Astrocyte (in vitro differentiated cells and primary cell): Measurements from ENCODE around the gene MTMR12. TPM values are rescaled to one million over a fixed set of nuclear protein-coding genes. Genes with fewer than 3 reads are reported as not detected.

Experiments used
- DNase-seq: peaks from one replicate; pipeline ENCODE4 v3.0.0-alpha.2; 2010; ENCODE audit warnings: low read depth
- FAIRE-seq: peaks from 2 replicates; lab custom pipeline; 2011; peaks lifted over from hg19 to GRCh38; lab: Jason Lieb, UNC
- H2AFZ ChIP-seq: 2 replicates; pipeline ENCODE4 v1.6.0; 2012; ENCODE audit warnings: low read depth, low read length, inconsistent platforms
- H3K27ac ChIP-seq: 2 replicates; pipeline ENCODE4 v1.5.1; 2011; ENCODE audit warnings: low read depth, low read length, inconsistent platforms
- H3K27me3 ChIP-seq: 2 replicates; pipeline ENCODE4 v1.6.0; 2011; ENCODE audit warnings: low read length, inconsistent platforms; ENCODE audit not compliant: insufficient read depth
- H3K36me3 ChIP-seq: 2 replicates; pipeline ENCODE4 v1.5.1; 2011; ENCODE audit warnings: low read length, inconsistent platforms; ENCODE audit not compliant: insufficient read depth
- H3K4me1 ChIP-seq: 2 replicates; pipeline ENCODE4 v1.5.1; 2011; ENCODE audit warnings: low read length, inconsistent platforms; ENCODE audit not compliant: insufficient read depth
- H3K4me2 ChIP-seq: 2 replicates; pipeline ENCODE4 v1.6.0; 2012; ENCODE audit warnings: low read length, inconsistent platforms
- H3K4me3 ChIP-seq: 2 replicates; pipeline ENCODE4 v1.5.1; 2011; ENCODE audit warnings: low read depth, mild to moderate bottlenecking, low read length, inconsistent platforms; ENCODE audit not compliant: insufficient read depth
- H3K79me2 ChIP-seq: 2 replicates; pipeline ENCODE4 v1.6.0; 2012; ENCODE audit warnings: mild to moderate bottlenecking, low read length, inconsistent platforms; ENCODE audit not compliant: insufficient read depth
- H3K9ac ChIP-seq: 2 replicates; pipeline ENCODE4 v1.6.0; 2012; ENCODE audit warnings: mild to moderate bottlenecking, low read length, inconsistent platforms
- H3K9me3 ChIP-seq: 2 replicates; pipeline ENCODE4 v1.5.1; 2012; ENCODE audit warnings: low read depth, mild to moderate bottlenecking, low read length, inconsistent platforms; ENCODE audit not compliant: insufficient read depth
- H4K20me1 ChIP-seq: 2 replicates; pipeline ENCODE4 v1.6.0; 2012; ENCODE audit warnings: low read length, inconsistent platforms; ENCODE audit not compliant: insufficient read depth
- H3K27ac Mint-ChIP-seq: one replicate; pipeline ENCODE4 v1.8.0; 2021; ENCODE audit warnings: mild to moderate bottlenecking, mixed read lengths; ENCODE audit not compliant: unreplicated experiment
- H3K27me3 Mint-ChIP-seq: one replicate; pipeline ENCODE4 v1.8.0; 2021; ENCODE audit warnings: low read depth, mixed read lengths; ENCODE audit not compliant: unreplicated experiment
- H3K36me3 Mint-ChIP-seq: one replicate; pipeline ENCODE4 v1.8.0; 2021; ENCODE audit warnings: low read depth, mixed read lengths; ENCODE audit not compliant: unreplicated experiment
- H3K4me1 Mint-ChIP-seq: one replicate; pipeline ENCODE4 v1.8.0; 2021; ENCODE audit warnings: low read depth, mixed read lengths; ENCODE audit not compliant: unreplicated experiment
- H3K4me3 Mint-ChIP-seq: one replicate; pipeline ENCODE4 v1.8.0; 2021; ENCODE audit warnings: mild to moderate bottlenecking, moderate library complexity, mixed read lengths; ENCODE audit not compliant: unreplicated experiment
- H3K9me3 Mint-ChIP-seq: one replicate; pipeline ENCODE4 v1.8.0; 2021; ENCODE audit warnings: mild to moderate bottlenecking, mixed read lengths; ENCODE audit not compliant: unreplicated experiment
- EZH2 ChIP-seq: IDR thresholded peaks from 2 replicates; pipeline ENCODE4 v1.6.1; 2012; ENCODE audit warnings: mild to moderate bottlenecking, low read length, inconsistent platforms; ENCODE audit not compliant: insufficient read depth
- total RNA-seq: library from RNA; stranded (reverse); gene quantifications from 2 replicates; pipeline ENCODE4 v1.2.1, GENCODE V29; 2021
- TF ChIP-seq, protein P1 (sequence below): IDR thresholded peaks from 2 replicates; pipeline ENCODE4 v1.5.1; 2011; ENCODE audit warnings: low read depth, mild to moderate bottlenecking, inconsistent platforms, low read length, moderate library complexity; ENCODE audit not compliant: insufficient read depth

The MTMR12 gene
- total RNA-seq, 1 donor from 2014 or later: 23.1 TPM

DNA sequence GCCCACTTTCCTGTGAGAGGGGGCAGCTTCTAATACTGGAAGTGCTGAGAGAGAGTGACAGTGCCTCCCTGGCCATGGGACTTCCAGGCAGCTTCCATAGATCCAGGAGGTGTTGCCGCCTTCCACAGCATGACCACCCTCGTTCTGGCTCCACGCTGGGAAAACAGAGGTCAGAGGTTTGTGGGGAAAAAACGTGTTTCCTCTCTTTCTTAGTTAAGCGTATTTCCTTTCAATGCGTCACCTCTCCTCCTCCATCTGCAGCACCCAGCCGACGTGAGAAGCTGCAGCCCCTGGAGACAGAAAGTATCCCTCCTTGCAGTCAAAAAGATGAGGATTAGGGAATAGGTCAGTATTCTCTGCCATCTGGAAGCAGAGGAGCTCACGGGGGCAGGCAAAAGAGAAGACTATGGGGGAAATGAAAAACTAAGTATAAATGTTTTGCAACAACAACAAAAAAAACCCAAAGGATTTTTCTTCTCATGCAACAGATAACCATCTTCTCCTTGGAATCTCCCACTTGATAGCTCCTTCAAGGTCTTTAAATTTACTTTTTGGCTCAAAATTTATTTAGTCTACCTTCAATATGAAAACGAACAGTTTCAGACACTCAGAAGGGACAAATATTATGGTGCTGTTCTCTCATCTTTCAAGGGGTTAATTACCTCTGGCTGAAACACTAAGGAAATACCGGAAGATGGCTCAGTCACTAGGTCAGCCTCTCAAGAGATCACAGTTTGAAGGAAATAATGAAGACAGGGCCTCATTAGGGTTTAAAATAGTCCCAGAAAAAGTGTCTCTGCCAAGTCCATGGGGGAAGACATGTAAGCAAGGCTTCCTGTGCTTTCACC lies 38.0 kb downstream of the MTMR12 start:
- peaks cover 12% of the 10 kb centered on the region for H3K36me3 ChIP-seq
- Mint-ChIP-seq H3K36me3 (peaks cover 16% of the 10 kb centered on the region), H3K4me1 (peaks cover 45% of the 10 kb centered on the region), H3K4me3 (peak overlapping the region; percentile 24), H3K9me3 (no peaks in the 10 kb centered on the region), H3K27me3 (no peaks in the 10 kb centered on the region), H3K27ac (peak overlapping the region; percentile 78)
- no peak for FAIRE-seq
- TF ChIP-seq, protein P1, sequence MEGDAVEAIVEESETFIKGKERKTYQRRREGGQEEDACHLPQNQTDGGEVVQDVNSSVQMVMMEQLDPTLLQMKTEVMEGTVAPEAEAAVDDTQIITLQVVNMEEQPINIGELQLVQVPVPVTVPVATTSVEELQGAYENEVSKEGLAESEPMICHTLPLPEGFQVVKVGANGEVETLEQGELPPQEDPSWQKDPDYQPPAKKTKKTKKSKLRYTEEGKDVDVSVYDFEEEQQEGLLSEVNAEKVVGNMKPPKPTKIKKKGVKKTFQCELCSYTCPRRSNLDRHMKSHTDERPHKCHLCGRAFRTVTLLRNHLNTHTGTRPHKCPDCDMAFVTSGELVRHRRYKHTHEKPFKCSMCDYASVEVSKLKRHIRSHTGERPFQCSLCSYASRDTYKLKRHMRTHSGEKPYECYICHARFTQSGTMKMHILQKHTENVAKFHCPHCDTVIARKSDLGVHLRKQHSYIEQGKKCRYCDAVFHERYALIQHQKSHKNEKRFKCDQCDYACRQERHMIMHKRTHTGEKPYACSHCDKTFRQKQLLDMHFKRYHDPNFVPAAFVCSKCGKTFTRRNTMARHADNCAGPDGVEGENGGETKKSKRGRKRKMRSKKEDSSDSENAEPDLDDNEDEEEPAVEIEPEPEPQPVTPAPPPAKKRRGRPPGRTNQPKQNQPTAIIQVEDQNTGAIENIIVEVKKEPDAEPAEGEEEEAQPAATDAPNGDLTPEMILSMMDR: no peak
- TF ChIP-seq EZH2: no peak
- H3K4me1 ChIP-seq: peaks cover 24% of the 10 kb centered on the region
- H3K4me2 ChIP-seq: peak overlapping the region; percentile 45
- H3K9me3 ChIP-seq: no peaks in the 10 kb centered on the region
- no peak for DNase-seq
- peak overlapping the region; percentile 49 for H2AFZ ChIP-seq
- no peaks in the 10 kb centered on the region for H4K20me1 ChIP-seq
- peaks cover 6% of the 10 kb centered on the region for H3K79me2 ChIP-seq
- peak overlapping the region; percentile 73 for H3K27ac ChIP-seq
- H3K9ac ChIP-seq: peak overlapping the region; percentile 38
- no peak overlapping the region for H3K4me3 ChIP-seq
- no peaks in the 10 kb centered on the region for H3K27me3 ChIP-seq

DNA sequence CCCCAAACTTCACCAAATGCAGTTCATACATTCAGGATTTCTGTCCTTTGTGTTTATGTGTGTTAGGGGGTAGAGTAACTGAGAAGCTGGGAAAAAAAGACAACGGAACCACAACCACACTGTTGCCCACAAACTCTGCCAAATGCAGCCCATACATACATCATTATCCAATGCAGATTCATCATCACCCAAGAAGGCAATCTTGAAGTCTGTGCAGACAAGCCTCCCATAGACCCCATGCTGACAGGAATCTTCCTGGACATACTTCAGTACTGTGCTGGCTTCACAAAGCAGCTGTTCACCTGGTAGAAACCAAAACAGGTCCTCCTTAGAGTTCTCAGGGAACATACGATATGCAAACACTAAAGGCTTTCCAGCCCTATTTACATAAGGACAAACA lies 38.9 kb downstream of the MTMR12 start:
- Histone ChIP-seq H4K20me1 (no peaks in the 10 kb centered on the region), H3K27ac (peak overlapping the region; percentile 73), H3K36me3 (peaks cover 15% of the 10 kb centered on the region), H3K9ac (peak overlapping the region; percentile 38), H3K9me3 (no peaks in the 10 kb centered on the region), H3K4me3 (no peak overlapping the region), H3K4me2 (peak overlapping the region; percentile 45), H2AFZ (no peak overlapping the region), H3K27me3 (no peaks in the 10 kb centered on the region), H3K79me2 (peaks cover 6% of the 10 kb centered on the region), H3K4me1 (peaks cover 24% of the 10 kb centered on the region)
- TF ChIP-seq, protein P1: no peak
- TF ChIP-seq EZH2: no peak
- FAIRE-seq: no peak
- Mint-ChIP-seq H3K27ac (no peak overlapping the region), H3K9me3 (no peaks in the 10 kb centered on the region), H3K36me3 (peaks cover 11% of the 10 kb centered on the region), H3K4me1 (peaks cover 45% of the 10 kb centered on the region), H3K27me3 (no peaks in the 10 kb centered on the region), H3K4me3 (peak overlapping the region; percentile 7)
- no peak for DNase-seq

DNA sequence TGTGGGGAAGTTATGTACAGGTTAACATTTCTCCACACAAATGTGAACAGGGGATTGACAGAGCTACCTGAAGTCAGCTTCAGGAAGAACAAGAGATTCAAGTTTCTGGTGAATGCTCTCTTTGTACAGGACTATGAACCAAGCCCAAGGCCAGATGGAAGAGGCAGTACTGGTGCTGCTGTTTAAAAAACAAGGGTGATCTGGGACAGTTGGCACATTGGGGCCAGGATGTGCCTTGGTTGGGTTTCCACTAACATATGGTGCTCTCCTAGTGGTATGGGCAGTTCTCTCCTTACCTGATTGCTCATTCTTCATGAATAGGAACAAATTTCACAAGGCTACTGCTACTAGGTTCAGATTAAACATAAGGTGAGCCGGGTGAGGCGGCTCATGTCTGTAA lies 40.0 kb downstream of the MTMR12 start:
- H3K9me3 ChIP-seq: no peaks in the 10 kb centered on the region
- no peak overlapping the region for H2AFZ ChIP-seq
- peaks cover 17% of the 10 kb centered on the region for H3K4me1 ChIP-seq
- H3K27me3 ChIP-seq: no peaks in the 10 kb centered on the region
- TF ChIP-seq, protein P1: no peak
- TF ChIP-seq EZH2: no peak
- no peak overlapping the region for H3K9ac ChIP-seq
- no peaks in the 10 kb centered on the region for H4K20me1 ChIP-seq
- H3K27me3 Mint-ChIP-seq: no peaks in the 10 kb centered on the region
- H3K36me3 Mint-ChIP-seq: peaks cover 16% of the 10 kb centered on the region
- H3K4me3 Mint-ChIP-seq: no peak overlapping the region
- no peak for FAIRE-seq
- H3K4me1 Mint-ChIP-seq: peaks cover 39% of the 10 kb centered on the region
- H3K27ac Mint-ChIP-seq: no peak overlapping the region
- H3K36me3 ChIP-seq: peaks cover 17% of the 10 kb centered on the region
- H3K9me3 Mint-ChIP-seq: no peaks in the 10 kb centered on the region
- H3K4me2 ChIP-seq: no peak overlapping the region
- H3K79me2 ChIP-seq: peaks cover 6% of the 10 kb centered on the region
- DNase-seq: no peak
- no peak overlapping the region for H3K27ac ChIP-seq
- H3K4me3 ChIP-seq: no peak overlapping the region
